K562 (cell line): ENCODE measurements around the gene KLC3. TPM values are rescaled to one million over a fixed set of nuclear protein-coding genes. Genes with fewer than 3 reads are reported as not detected.
A peak's percentile ranks its signal among the peaks of the same experiment; 100 is the strongest.

ENCODE experiments used
- ADNP ChIP-seq: fragments of 200-800 bp; sonication (Bioruptor generic); IDR thresholded peaks from 2 replicates; pipeline ENCODE4 v1.6.1; 2016; ENCODE audit warnings: missing genetic modification characterization, missing compliant biosample characterization
- CBFB ChIP-seq: sonication (generic); formaldehyde crosslinking; IDR thresholded peaks from 2 replicates; pipeline ENCODE4 v1.4.0; 2020; ENCODE audit warnings: mild to moderate bottlenecking, missing genetic modification reagents
- CCNT2 ChIP-seq: IDR thresholded peaks from 2 replicates; pipeline ENCODE4 v1.6.1; 2011; ENCODE audit warnings: borderline replicate concordance, low read depth, mild to moderate bottlenecking, moderate library complexity, mixed read lengths, low read length; ENCODE audit not compliant: insufficient read length; ENCODE audit errors: extremely low read depth
- CEBPG ChIP-seq, 3 experiments: fragments of 200-800 bp in 1 of 3; sonication (Bioruptor generic) in 1 of 3; sonication (generic) in 1 of 3; formaldehyde crosslinking in 1 of 3; IDR thresholded peaks in 2 of 3; conservative IDR thresholded peaks in 1 of 3; 2 replicates each; pipeline versions ENCODE4 v1.6.1 to v1.8.0; 2016 to 2022; ENCODE audit warnings: missing compliant biosample characterization in 2 of 3, missing genetic modification characterization in 2 of 3, mild to moderate bottlenecking in 1 of 3, missing genetic modification reagents in 1 of 3
- CTBP1 ChIP-seq: fragments of 450-650 bp; IDR thresholded peaks from 2 replicates; pipeline ENCODE4 v1.6.1; 2016; ENCODE audit warnings: borderline replicate concordance
- FIP1L1 ChIP-seq: fragments of 200-400 bp; formaldehyde crosslinking; IDR thresholded peaks from 2 replicates; pipeline ENCODE4 v1.6.1; 2018; ENCODE audit warnings: mild to moderate bottlenecking, low read depth, low read length; ENCODE audit not compliant: poor library complexity, severe bottlenecking
- GABPB1 ChIP-seq: sonication (generic); formaldehyde crosslinking; IDR thresholded peaks from 2 replicates; pipeline ENCODE4 v1.8.0; 2022; ENCODE audit warnings: mild to moderate bottlenecking, missing genetic modification reagents
- L3MBTL2 ChIP-seq: fragments of 450-650 bp; IDR thresholded peaks from 2 replicates; pipeline ENCODE4 v1.6.1; 2016; ENCODE audit warnings: mild to moderate bottlenecking, moderate library complexity
- NONO ChIP-seq, 2 experiments: fragments of 200-400 bp in 1 of 2; fragments of 450-650 bp in 1 of 2; formaldehyde crosslinking in 1 of 2; IDR thresholded peaks; 2 replicates each; pipeline ENCODE4 v1.6.1; 2017; ENCODE audit warnings: low read depth in 2 of 2, mild to moderate bottlenecking in 2 of 2, moderate library complexity in 2 of 2, low read length in 1 of 2
- NRF1 ChIP-seq, 2 experiments: fragments of 450-650 bp; IDR thresholded peaks in 1 of 2; conservative IDR thresholded peaks in 1 of 2; 2 replicates each; pipeline ENCODE4 v1.6.1; 2014; ENCODE audit warnings: mild to moderate bottlenecking in 2 of 2
- PRPF4 ChIP-seq: fragments of 200-400 bp; formaldehyde crosslinking; IDR thresholded peaks from one replicate; pipeline ENCODE4 v1.6.1; 2017; ENCODE audit warnings: low read length, low read depth, mild to moderate bottlenecking; ENCODE audit not compliant: insufficient read depth, poor library complexity, severe bottlenecking
- RB1 ChIP-seq: fragments of 450-650 bp; IDR thresholded peaks from 2 replicates; pipeline ENCODE4 v1.6.1; 2017; ENCODE audit warnings: low read depth, mild to moderate bottlenecking
- RBBP5 ChIP-seq: fragments of 200-600 bp; sonication (generic); IDR thresholded peaks from 2 replicates; pipeline ENCODE4 v1.6.1; 2012; ENCODE audit warnings: borderline replicate concordance, mild to moderate bottlenecking, low read length, control low read depth, inconsistent platforms; ENCODE audit not compliant: insufficient read depth, poor library complexity, severe bottlenecking
- SREBF2 ChIP-seq: sonication (generic); formaldehyde crosslinking; IDR thresholded peaks from 2 replicates; pipeline ENCODE4 v1.4.0; 2020; ENCODE audit warnings: mild to moderate bottlenecking, missing genetic modification reagents
- STAG1 ChIP-seq: sonication (generic); formaldehyde crosslinking; IDR thresholded peaks from 2 replicates; pipeline ENCODE4 v1.5.0; 2020; ENCODE audit warnings: missing genetic modification reagents, borderline replicate concordance
- ZNF584 ChIP-seq: fragments of 200-800 bp; sonication (Bioruptor generic); IDR thresholded peaks from 2 replicates; pipeline ENCODE4 v1.6.1; 2016; ENCODE audit warnings: low read depth, mild to moderate bottlenecking, missing genetic modification characterization, missing compliant biosample characterization
- ZNF696 ChIP-seq: fragments of 250-450 bp; sonication (Bioruptor Pico); conservative IDR thresholded peaks from 2 replicates; pipeline ENCODE4 v1.4.0; 2020; ENCODE audit warnings: mild to moderate bottlenecking, moderate library complexity
- ZNF764 ChIP-seq: fragments of 250-450 bp; sonication (Bioruptor Pico); IDR thresholded peaks from 2 replicates; pipeline ENCODE4 v1.4.0; 2020; ENCODE audit warnings: low read depth, mild to moderate bottlenecking, moderate library complexity
- ZNF830 ChIP-seq: fragments of 250-450 bp; sonication (Bioruptor Pico); IDR thresholded peaks from 2 replicates; pipeline ENCODE4 v1.5.0; 2021; ENCODE audit warnings: mild to moderate bottlenecking
- polyA plus RNA-seq, 8 experiments: library from polyadenylated mRNA; depleted of rRNA in 4 of 8; stranded (reverse) in 5 of 8; unstranded in 3 of 8; fragments of >200 nt; fragmentation: Nextera tagmentation in 2 of 8; fragmentation: Illumina TruSeq in 1 of 8; extraction: Ambion mirVana in 2 of 8; extraction: Trizol in 1 of 8; gene quantifications; 2 replicates each; pipeline versions ENCODE4 v1.2.1 to v1.2.3, GENCODE V29; 2011 to 2014; ENCODE audit warnings: inconsistent platforms in 1 of 8, missing spikeins in 1 of 8
- total RNA-seq, 7 experiments: library from RNA; depleted of rRNA in 6 of 7; stranded (reverse); fragments of >200 nt in 6 of 7; fragmentation: Illumina TruSeq in 2 of 7; extraction: Trizol in 2 of 7; gene quantifications; 2 replicates each; pipeline versions ENCODE4 v1.2.1 to v1.2.3, GENCODE V29; 2011 to 2021; ENCODE audit warnings: low replicate concordance in 1 of 7
- TF ChIP-seq, protein P1 (sequence below): sonication (generic); formaldehyde crosslinking; IDR thresholded peaks from 2 replicates; pipeline ENCODE4 v1.5.0; 2020; ENCODE audit warnings: missing genetic modification reagents
- TF ChIP-seq, protein P2 (sequence below): fragments of 250-450 bp; sonication (Bioruptor Pico); IDR thresholded peaks from 2 replicates; pipeline ENCODE4 v1.5.0; 2021
- TF ChIP-seq, protein P3 (sequence below): fragments of 450-650 bp; IDR thresholded peaks from 2 replicates; pipeline ENCODE4 v1.6.1; 2016; ENCODE audit warnings: borderline replicate concordance
- TF ChIP-seq, protein P4 (sequence below): fragments of 450-650 bp; conservative IDR thresholded peaks from 2 replicates; pipeline ENCODE4 v1.6.1; 2016; ENCODE audit warnings: missing genetic modification characterization, low read depth, mild to moderate bottlenecking, control low read depth, missing compliant biosample characterization

Gene KLC3
- total and polyA plus RNA-seq, 9 of the 15 experiments (the other 6 are each of a cell fraction or from before 2014, with no cell fraction given): 0.03 to 1.2 (median 0.59) TPM; not detected in 3

DNA sequence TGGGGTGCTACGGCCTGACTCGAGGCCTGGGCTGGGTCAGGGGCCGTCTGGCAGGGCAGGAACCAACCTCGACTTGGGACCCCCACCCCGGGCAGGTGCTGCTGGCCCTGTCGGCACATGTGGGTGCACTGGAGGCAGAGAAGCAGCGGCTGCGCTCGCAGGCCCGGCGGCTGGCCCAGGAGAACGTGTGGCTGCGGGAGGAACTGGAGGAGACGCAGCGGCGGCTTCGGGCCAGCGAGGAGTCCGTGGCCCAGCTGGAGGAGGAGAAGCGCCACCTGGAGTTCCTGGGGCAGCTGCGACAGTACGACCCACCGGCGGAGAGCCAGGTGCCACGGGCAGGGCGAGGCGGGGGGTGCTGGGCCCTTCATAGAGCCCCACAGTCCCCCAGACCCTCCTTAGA lies 5.9 kb downstream of the KLC3 start (continued):
- peak in 1 of 2 experiments; percentile 30; a peak in 1 of 4 replicates for TF ChIP-seq NONO (IDR thresholded peaks at IDR 0.05; ENCODE audit: low read depth in 2 of 2, low read length in 1 of 2)
- TF ChIP-seq, protein P1, sequence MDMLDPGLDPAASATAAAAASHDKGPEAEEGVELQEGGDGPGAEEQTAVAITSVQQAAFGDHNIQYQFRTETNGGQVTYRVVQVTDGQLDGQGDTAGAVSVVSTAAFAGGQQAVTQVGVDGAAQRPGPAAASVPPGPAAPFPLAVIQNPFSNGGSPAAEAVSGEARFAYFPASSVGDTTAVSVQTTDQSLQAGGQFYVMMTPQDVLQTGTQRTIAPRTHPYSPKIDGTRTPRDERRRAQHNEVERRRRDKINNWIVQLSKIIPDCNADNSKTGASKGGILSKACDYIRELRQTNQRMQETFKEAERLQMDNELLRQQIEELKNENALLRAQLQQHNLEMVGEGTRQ: no peak
- no peak for TF ChIP-seq RB1
- TF ChIP-seq, protein P2, sequence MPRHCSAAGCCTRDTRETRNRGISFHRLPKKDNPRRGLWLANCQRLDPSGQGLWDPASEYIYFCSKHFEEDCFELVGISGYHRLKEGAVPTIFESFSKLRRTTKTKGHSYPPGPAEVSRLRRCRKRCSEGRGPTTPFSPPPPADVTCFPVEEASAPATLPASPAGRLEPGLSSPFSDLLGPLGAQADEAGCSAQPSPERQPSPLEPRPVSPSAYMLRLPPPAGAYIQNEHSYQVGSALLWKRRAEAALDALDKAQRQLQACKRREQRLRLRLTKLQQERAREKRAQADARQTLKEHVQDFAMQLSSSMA (CRISPR knock-in tag): no peak
- peak; percentile 38; the same call in 1 of the 2 replicates for TF ChIP-seq GABPB1 (CRISPR knock-in tag)
- no peak for TF ChIP-seq PRPF4
- TF ChIP-seq, protein P3, sequence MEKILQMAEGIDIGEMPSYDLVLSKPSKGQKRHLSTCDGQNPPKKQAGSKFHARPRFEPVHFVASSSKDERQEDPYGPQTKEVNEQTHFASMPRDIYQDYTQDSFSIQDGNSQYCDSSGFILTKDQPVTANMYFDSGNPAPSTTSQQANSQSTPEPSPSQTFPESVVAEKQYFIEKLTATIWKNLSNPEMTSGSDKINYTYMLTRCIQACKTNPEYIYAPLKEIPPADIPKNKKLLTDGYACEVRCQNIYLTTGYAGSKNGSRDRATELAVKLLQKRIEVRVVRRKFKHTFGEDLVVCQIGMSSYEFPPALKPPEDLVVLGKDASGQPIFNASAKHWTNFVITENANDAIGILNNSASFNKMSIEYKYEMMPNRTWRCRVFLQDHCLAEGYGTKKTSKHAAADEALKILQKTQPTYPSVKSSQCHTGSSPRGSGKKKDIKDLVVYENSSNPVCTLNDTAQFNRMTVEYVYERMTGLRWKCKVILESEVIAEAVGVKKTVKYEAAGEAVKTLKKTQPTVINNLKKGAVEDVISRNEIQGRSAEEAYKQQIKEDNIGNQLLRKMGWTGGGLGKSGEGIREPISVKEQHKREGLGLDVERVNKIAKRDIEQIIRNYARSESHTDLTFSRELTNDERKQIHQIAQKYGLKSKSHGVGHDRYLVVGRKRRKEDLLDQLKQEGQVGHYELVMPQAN: no peak
- no peak for TF ChIP-seq ZNF584 (CRISPR knock-in tag)
- peak; percentile 68 for TF ChIP-seq L3MBTL2
- TF ChIP-seq ADNP: no peak
- TF ChIP-seq CBFB (CRISPR knock-in tag): no peak
- peak; percentile 43 for TF ChIP-seq CCNT2
- TF ChIP-seq RBBP5: peak; percentile 41
- TF ChIP-seq FIP1L1: no peak
- peak; percentile 50; the same call in 1 of the 2 replicates for TF ChIP-seq STAG1 (CRISPR knock-in tag)
- no peak for TF ChIP-seq SREBF2
- TF ChIP-seq ZNF830: no peak
- no peak for TF ChIP-seq CTBP1
- TF ChIP-seq CEBPG (CRISPR knock-in tag; IDR thresholded peaks at IDR 0.05): no peak
- TF ChIP-seq CEBPG (tag; conservative IDR thresholded peaks at IDR 0.05 in 1 of 2, IDR thresholded peaks at IDR 0.05 in 1 of 2): no peak
- no peak for TF ChIP-seq ZNF696
- TF ChIP-seq, protein P4, sequence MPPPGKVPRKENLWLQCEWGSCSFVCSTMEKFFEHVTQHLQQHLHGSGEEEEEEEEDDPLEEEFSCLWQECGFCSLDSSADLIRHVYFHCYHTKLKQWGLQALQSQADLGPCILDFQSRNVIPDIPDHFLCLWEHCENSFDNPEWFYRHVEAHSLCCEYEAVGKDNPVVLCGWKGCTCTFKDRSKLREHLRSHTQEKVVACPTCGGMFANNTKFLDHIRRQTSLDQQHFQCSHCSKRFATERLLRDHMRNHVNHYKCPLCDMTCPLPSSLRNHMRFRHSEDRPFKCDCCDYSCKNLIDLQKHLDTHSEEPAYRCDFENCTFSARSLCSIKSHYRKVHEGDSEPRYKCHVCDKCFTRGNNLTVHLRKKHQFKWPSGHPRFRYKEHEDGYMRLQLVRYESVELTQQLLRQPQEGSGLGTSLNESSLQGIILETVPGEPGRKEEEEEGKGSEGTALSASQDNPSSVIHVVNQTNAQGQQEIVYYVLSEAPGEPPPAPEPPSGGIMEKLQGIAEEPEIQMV (tag): no peak
- TF ChIP-seq ZNF764: no peak
- TF ChIP-seq NRF1 (conservative IDR thresholded peaks at IDR 0.05 in 1 of 2, IDR thresholded peaks at IDR 0.05 in 1 of 2): peak; percentile 24 to 49; a peak in 1 of 4 replicates
